ENCODE results near the gene PCDH18. TPM values are rescaled to one million over a fixed set of nuclear protein-coding genes. Genes with fewer than 3 reads are reported as not detected.

The PCDH18 gene
- polyA plus RNA-seq, 3 donors: not detected

GRCh38 chr4:137470806-137471205 lies 61.5 kb downstream of the PCDH18 start:
- H3K27me3 ChIP-seq (ENCODE audit: control insufficient read depth in 2 of 2, insufficient read depth in 2 of 2, low read length in 2 of 2): no peaks in the 10 kb centered on the region
- intact Hi-C loops (cut with micrococcal nuclease): no loop called here
- H2AFZ ChIP-seq (ENCODE audit: insufficient read depth, low read depth, low read length, poor library complexity, severe bottlenecking): no peak overlapping the region
- DNase-seq: no peak
- H3K4me3 ChIP-seq (replicated peaks in 1 of 3; ENCODE audit: low read depth in 2 of 3, low read length in 3 of 3): no peak overlapping the region
- no peak overlapping the region for H3K9ac ChIP-seq (ENCODE audit: insufficient read depth, low read length, poor library complexity, severe bottlenecking)
- H3K27ac ChIP-seq (ENCODE audit: low read depth in 1 of 2, low read length in 2 of 2): no peak overlapping the region
- no peaks in the 10 kb centered on the region for H3K79me2 ChIP-seq (ENCODE audit: insufficient read depth, low read length)
- Mint-ChIP-seq H3K27ac (no peak overlapping the region), H3K9me3 (peaks cover 0 to 8% (median 0%) of the 10 kb centered on the region in 7 donors), H3K36me3 (no peaks in the 10 kb centered on the region), H3K4me3 (no peak overlapping the region), H3K4me1 (no peaks in the 10 kb centered on the region), H3K27me3 (ENCODE audit: low read depth in 3 of 3) (no peaks in the 10 kb centered on the region)
- no peaks in the 10 kb centered on the region for H3K36me3 ChIP-seq (replicated peaks in 1 of 2; ENCODE audit: control insufficient read depth in 1 of 2, insufficient read depth in 2 of 2, low read length in 2 of 2)
- no peak for TF ChIP-seq CTCF (IDR thresholded peaks at IDR 0.05)
- peaks cover 0 to 2% of the 10 kb centered on the region in 2 donors for H3K9me3 ChIP-seq (replicated peaks in 1 of 2; ENCODE audit: control insufficient read depth in 1 of 2, insufficient read depth in 1 of 2, low read length in 2 of 2)
- H3K4me2 ChIP-seq (replicated peaks; ENCODE audit: extremely low read depth, low read length, poor library complexity, severe bottlenecking): no peak overlapping the region
- H4K20me1 ChIP-seq (ENCODE audit: insufficient read depth, low read length): no peaks in the 10 kb centered on the region
- no peaks in the 10 kb centered on the region for H3K4me1 ChIP-seq (ENCODE audit: control insufficient read depth in 1 of 2, insufficient read depth in 2 of 2, low read length in 2 of 2)
